CD4-positive, alpha-beta T cell treated with Interleukin-4 for 4 hours (primary cell): ENCODE measurements around the gene CKLF.
"Not testable (repeated sequence)": the region's sequence is repeated elsewhere in the genome, so short reads cannot be mapped to it uniquely, and the experiment has no call there.

Source experiments
- DNase-seq: peaks from one replicate; pipeline ENCODE4 v3.0.0-alpha.2; 2020

CKLF gene

GRCh38 chr16:66601471-66601870 lies 49.1 kb downstream of the CKLF start:
- no peak for DNase-seq

GRCh38 chr16:66603537-66604375 lies 51.4 kb downstream of the CKLF start:
- DNase-seq = peak; percentile 90

- DNase-seq = peak; percentile 57
These were observed 52.2 kb downstream of the CKLF start, which contains the start of gene CMTM3 for GRCh38 chr16:66604376-66605176. Gene CMTM3, plus strand, starts transcription at chr16:66604704. Its CDS starts 102 bp downstream, at chr16:66604806.

GRCh38 chr16:66605177-66605978 lies 53.0 kb downstream of the CKLF start:
- peak; percentile 11 for DNase-seq

- peak; percentile 13 for DNase-seq
These were observed 53.8 kb downstream of the CKLF start for GRCh38 chr16:66605979-66606751.

- DNase-seq = peak; percentile 78
These were observed 56.1 kb downstream of the CKLF start for GRCh38 chr16:66608241-66609138.

- DNase-seq = no peak
These were observed 56.7 kb downstream of the CKLF start for GRCh38 chr16:66609139-66609510.

GRCh38 chr16:66610111-66610820 lies 57.9 kb downstream of the CKLF start:
- DNase-seq = no peak

- not testable (repeated sequence) for DNase-seq
These were observed 59.5 kb downstream of the CKLF start for GRCh38 chr16:66611911-66612310.

- DNase-seq = no peak
These were observed 60.0 kb downstream of the CKLF start for GRCh38 chr16:66612422-66612821.

- DNase-seq = no peak
These were observed 61.9 kb downstream of the CKLF start for GRCh38 chr16:66614161-66614802.
